Effector CD4-positive, alpha-beta T cell (primary cell): ENCODE measurements around the gene PPP4R2.
"Not testable (repeated sequence)": the region's sequence is repeated elsewhere in the genome, so short reads cannot be mapped to it uniquely, and the experiment has no call there.

Experiments
- DNase-seq: peaks from one replicate; pipeline ENCODE4 v3.0.0-alpha.2; 2020

Gene PPP4R2

GRCh38 chr3:72977060-72977808, 19.4 kb upstream of the PPP4R2 start:
- no peak for DNase-seq

GRCh38 chr3:72982609-72983366, 13.8 kb upstream of the PPP4R2 start:
- no peak for DNase-seq

DNA sequence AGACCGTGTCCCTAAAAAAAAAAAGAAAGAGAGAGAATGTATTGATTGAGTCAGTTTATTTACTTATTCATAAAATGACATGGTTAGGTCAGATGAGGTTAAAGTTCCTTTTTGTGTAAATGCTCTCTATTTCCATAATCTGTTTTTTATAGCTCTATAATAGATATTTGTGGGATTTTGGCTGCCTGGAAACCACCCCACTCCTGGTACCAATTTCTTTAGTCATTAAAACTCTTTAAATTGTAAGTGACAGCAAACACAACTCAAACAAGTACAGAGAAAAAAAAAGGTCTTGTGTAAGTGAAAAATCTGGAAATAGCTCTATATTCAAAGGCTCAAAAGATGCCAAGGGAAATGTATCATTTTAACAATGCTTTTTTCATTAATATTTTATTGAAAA, 11.0 kb upstream of the PPP4R2 start:
- no peak for DNase-seq

DNA sequence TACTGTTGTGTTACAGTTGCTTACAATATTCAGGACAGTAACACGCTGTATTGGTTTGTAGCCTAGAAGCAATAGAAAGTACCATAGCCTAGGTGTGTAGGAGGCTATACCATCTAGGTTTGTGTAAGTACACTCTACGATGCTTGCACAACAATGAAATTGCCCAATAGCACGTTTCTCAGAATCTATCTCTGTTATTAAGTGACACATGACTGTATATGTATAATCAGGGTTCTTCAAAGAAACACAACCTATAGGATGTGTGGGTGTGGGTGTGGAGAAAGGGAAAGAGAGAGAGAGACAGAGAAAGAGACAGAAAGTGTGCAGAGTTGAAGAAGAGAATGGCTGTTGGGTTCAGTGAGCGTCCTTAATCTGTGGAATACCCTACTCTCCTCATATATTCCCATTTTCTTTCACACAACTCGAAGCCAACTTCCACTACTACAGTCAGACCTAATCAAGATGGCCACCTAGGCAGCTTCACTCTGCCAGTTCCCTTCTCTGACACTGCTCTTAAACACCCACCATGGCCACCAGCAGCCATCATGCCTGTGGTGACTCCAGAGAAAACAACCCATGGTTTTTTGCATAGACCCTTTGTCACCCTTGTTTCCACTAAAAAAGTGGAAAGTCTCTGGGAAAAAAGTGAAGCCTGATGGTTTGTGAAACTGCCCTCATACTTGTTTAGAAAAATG, 5.8 kb upstream of the PPP4R2 start:
- DNase-seq = no peak

DNA sequence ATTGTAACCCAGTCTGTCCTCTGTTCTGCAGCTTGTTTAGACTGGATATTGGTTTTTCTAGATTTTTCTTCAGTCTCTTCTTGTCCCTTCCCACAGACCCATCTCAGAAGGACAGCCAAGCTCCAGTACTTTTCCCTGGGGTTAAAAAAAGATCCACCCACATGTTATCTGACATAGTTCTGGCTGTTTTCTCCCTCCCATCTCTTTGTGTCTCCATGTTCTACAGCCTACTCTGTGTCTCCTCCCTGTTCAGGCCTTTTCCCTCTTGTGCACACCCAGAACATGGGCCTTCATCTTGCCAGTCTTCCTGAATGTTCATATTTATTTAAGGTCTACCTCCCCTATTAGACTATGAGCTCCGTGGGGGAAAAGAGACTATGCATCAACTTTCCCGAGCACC, 5.1 kb upstream of the PPP4R2 start:
- DNase-seq = no peak

GRCh38 chr3:72993391-72993790, 3.2 kb upstream of the PPP4R2 start:
- no peak for DNase-seq

DNA sequence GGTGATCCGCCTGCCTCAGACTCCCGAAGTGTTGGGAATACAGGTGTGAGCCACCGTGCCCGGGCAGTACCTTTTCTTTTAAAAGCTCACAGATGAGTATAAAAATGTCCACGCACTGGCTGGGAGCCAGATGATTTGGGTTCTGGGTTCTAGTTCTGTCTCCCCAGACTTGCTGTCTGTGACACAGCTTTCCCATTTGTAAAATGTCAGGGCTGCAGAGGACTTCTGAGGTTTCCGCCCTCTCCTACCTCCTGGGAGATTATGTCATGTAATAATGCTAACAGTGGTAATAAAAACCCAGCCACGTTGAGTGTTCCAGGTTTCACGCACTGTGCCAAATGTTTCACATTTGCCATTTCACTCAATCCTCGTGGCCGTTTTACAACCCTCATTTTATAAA, 1.3 kb upstream of the PPP4R2 start:
- no peak for DNase-seq

DNA sequence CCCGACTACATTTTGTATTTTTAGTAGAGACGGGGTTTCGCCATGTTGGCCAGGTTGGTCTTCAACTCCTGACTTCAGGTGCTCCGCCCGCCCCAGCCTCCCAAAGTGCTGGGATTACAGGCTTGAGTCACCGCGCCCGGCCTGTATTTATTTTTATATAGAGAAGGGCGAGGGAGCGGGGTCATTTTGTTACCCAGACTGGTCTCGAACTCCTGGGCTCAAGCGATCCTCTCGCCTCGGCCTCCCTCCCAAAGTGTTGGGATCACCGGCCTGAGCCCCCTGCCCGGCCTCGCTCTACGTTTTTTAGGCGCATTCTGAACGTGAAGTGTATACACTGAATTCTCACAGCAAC, 514 bp upstream of the PPP4R2 start:
- no peak for DNase-seq

DNA sequence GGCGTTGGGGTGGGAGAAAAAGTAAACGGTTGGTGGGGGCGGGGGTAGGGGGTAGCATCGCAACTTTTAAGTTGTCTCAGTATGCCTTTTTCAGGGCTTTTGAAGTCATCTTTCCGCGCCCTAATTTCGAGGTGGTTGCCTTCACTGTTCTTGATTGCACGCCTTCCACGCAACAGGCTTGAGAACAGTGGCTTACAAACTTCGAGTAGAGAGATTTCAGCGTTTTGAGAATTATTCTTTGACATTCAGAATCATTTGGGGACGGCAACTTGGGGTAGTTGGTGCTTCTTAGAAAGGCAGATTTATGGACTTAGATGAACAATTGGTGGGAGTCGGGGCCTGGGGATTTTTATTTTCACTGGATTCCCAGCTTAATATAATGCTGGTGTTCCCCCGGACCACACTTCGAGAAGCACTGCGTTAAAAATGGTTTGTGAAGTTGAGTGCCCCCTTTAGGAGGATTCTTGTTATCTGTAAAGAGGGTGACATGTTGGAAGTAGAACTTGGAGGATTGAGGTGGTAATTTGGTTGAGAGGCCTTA, 880 bp downstream of the PPP4R2 start:
- peak; percentile 49 for DNase-seq

DNA sequence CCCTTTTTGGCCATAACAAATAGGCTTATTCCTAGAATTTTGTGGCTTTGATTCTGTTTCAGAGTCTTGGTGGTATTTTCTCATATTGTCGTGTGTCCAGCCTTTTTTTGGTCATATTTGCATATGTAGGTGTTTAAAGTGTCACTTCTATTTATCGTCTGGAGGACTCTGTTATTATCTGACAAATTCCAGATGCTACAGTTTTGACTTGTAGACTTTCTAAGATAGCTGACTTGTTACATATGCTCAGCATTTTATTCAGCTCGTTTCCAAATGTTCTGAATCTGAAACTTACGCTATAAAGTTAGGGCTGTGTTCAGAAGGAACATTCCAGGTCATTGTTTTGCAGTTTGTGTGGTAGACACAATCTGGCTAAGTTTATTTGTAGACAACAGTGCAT, 1.9 kb downstream of the PPP4R2 start:
- no peak for DNase-seq

DNA sequence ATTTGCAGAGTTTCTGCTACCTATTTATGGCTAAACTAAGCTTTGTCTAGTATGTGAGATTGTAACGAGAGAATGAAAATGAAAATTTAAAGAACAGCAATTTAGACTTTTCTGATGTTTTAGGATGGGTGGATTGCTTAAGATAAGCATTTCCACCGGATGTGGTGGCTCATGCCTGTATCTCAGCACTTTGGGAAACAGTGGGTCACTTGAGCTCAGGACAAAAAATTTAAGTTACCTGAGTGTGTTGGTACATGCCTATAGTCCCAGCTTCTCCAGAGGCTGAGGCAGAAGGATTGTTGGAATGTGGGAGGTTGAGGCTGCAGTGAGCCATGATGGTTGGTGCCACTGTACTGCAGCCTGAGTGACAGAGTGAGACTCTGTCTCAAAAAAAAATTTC, 3.3 kb downstream of the PPP4R2 start:
- no peak for DNase-seq

DNA sequence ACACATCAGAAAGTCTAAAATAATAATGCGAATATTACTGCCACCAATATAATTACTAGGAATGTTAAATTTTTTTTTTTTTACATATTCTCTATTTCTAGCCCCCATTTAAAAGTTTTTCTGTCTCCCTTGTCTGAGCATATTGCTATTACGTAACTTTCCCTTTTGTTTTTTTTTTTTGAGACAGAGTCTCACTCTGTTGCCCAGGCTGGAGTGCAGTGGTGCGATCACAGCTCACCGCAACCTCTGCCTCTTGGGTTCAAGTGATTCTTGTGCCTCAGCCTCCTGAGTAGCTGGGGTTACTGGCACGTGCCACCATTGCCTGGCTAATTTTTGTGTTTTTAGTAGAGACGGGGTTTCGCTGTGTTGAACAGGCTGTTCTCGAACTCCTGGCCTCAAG, 6.4 kb downstream of the PPP4R2 start:
- DNase-seq = not testable (repeated sequence)

DNA sequence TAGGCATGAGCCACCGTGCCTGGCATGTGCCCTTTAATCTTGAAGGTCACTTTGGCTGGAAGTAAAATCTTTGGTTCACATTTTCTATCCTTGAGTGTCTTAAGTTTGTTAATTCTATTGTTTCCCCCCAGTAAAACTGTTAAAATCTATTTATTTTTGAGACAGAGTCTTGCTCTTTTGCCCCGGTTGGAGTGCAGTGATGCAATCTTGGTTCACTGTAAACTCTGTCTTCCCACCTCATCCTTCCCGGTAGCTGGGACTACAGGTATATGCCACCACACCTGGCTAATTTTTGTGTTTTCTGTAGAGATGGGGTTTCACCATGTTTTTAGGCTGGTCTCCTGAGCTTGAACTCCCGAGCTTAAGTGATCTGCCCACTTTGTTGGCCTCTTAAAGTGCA, 7.7 kb downstream of the PPP4R2 start:
- no peak for DNase-seq

DNA sequence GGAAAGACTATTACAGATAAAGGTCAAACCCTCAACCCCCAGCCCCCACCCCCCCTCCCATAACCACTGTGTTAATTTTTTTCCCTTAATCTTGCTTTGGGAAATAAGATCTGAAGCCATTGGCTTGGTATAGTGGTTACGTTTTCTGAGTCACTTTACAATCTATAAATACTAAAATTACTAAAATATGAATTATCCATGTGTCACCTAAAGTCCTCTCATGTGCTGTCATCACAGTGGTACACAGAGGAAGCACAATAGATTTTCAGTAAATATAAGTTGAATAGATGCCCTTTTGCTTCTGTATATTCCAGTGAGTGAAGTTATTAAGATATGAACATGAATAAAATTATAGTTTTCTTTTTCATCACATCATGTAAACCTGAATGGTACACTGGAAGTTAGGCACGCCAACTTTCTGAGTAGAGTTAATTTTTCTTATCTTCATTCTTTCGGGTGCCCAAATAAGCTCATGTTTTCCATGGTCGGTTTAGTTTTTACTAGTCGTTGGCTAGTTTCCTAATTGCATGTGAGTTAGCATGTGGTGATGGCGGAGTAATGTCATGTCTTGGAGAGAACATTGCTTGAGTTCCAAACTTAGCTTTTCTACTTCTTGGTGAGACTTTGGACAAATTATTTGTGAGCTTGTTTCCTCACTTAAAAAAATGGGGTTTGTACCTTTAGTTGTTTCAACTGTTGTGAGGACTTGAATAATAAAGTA, 11.5 kb downstream of the PPP4R2 start:
- no peak for DNase-seq

- no peak for DNase-seq
Observed at GRCh38 chr3:73009008-73009407, 12.4 kb downstream of the PPP4R2 start.

- DNase-seq = no peak
Observed at GRCh38 chr3:73009750-73010149, 13.1 kb downstream of the PPP4R2 start.

- DNase-seq = no peak
Observed at GRCh38 chr3:73010158-73010557, 13.5 kb downstream of the PPP4R2 start.

GRCh38 chr3:73018298-73018697, 21.7 kb downstream of the PPP4R2 start:
- DNase-seq = no peak

GRCh38 chr3:73018790-73019441, 22.3 kb downstream of the PPP4R2 start:
- no peak for DNase-seq

- DNase-seq = no peak
Observed at GRCh38 chr3:73021301-73021835, 24.8 kb downstream of the PPP4R2 start.

DNA sequence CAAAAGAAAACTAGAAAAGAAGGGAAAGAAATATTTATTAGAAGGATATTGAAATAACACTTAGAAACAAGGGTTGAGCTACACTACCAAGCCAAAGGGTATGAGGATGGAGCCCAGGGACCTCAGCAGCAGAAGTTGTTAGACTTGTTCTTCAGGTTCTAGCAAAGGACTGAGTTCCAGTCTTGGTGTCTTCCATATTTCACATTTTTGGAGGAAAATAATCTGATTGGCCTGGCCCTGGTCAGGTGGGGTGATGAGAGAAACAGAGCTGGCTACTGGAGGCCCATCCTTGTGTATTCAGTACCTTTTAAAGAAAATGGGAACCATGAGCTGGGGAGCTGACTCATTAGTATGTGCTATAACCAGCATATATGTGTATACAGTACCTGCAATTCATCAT, 28.2 kb downstream of the PPP4R2 start:
- DNase-seq = no peak

- DNase-seq = no peak
Observed at GRCh38 chr3:73026111-73026759, 29.6 kb downstream of the PPP4R2 start.
